ENCODE measurements around the gene MAP7D2.
"Not testable (repeated sequence)": the region's sequence is repeated elsewhere in the genome, so short reads cannot be mapped to it uniquely, and the experiment has no call there.

MAP7D2 gene

DNA sequence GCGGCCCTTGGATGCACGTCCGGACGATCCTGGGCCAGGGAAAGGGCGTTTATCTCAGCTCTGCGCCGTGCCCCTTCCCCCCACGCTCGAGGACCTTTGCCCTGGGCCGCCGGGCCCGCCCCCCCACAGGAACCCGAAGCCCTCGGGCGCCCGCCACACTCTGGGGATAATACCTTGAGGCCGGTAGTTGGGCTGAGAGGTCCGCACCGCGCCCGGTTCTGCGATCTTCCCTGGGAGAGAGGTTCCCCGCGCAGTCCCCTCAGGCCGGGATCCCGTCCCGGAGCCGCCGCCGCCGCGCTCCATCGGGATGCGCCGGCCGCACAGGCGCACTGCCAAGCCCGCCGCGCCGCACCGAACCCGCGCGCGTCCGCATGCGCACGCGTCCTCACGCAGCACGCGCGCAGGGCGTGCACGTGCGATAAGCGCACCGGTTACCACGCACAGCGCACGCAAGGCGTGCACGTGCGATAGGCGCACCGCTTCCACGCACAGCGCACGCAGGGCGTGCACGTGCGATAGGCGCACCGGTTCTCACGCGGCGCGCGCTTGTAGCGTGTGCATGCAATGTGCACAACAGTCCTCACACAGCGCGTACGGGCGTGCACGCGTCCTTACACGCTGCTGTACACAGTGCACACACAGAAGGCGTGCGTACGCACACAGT, at the start of gene MAP7D2:
TSS of gene MAP7D2 (minus strand) at position 331 of the 664 bp plus-strand sequence. CDS start at position 303, 28 bp downstream.
- H3K27ac ChIP-seq (ENCODE audit: low read depth, low read length): no peak within 1 kb of the TSS
- H3K4me3 ChIP-seq (ENCODE audit: low read depth, low read length): peak within 1 kb of the TSS; percentile 56

DNA sequence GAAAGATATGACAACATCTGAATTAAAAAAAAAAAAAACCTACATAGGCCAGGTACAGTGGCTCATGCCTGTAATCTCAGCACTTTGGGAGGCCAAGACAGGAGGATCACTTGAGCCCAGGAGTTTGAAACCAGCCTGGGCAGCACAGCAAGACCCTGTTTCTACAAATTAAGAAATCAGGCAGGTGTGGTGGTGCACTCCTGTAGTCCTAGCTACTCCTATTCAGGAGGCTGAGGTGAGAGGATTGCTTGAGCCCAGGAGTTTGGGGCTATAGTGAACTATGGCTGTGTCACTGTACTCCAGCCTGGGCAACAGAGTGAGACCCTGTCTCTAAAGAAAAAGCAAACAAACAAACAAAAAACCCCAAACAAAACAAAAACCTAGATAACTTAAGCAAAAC, 45.8 kb upstream of the MAP7D2 start:
- H3K9ac ChIP-seq (ENCODE audit: low read depth, low read length); H3K9me3 ChIP-seq (ENCODE audit: control insufficient read depth, insufficient read depth, low read length); H3K27ac ChIP-seq (ENCODE audit: low read depth, low read length); H3K27me3 ChIP-seq (ENCODE audit: control insufficient read depth, insufficient read depth, low read length); H3K4me3 ChIP-seq (ENCODE audit: low read depth, low read length); H3K4me1 ChIP-seq (ENCODE audit: control insufficient read depth, insufficient read depth, low read length): not testable (repeated sequence)
- peaks cover 56% of the 10 kb centered on the region for H3K36me3 ChIP-seq (ENCODE audit: control insufficient read depth, insufficient read depth, low read length)

More for the DNA sequence above, at the start of gene MAP7D2:
- no peak within 1 kb of the TSS for H3K9ac ChIP-seq (ENCODE audit: low read depth, low read length)
- peaks cover 30% of the 10 kb centered on the region for H3K27me3 ChIP-seq (ENCODE audit: control insufficient read depth, insufficient read depth, low read length)
- no peaks in the 10 kb centered on the region for H3K36me3 ChIP-seq (ENCODE audit: control insufficient read depth, insufficient read depth, low read length)
- H3K9me3 ChIP-seq (ENCODE audit: control insufficient read depth, insufficient read depth, low read length): no peaks in the 10 kb centered on the region
- no peaks in the 10 kb centered on the region; the same call in 1 of the 2 replicates for H3K4me1 ChIP-seq (ENCODE audit: control insufficient read depth, insufficient read depth, low read length)

DNA sequence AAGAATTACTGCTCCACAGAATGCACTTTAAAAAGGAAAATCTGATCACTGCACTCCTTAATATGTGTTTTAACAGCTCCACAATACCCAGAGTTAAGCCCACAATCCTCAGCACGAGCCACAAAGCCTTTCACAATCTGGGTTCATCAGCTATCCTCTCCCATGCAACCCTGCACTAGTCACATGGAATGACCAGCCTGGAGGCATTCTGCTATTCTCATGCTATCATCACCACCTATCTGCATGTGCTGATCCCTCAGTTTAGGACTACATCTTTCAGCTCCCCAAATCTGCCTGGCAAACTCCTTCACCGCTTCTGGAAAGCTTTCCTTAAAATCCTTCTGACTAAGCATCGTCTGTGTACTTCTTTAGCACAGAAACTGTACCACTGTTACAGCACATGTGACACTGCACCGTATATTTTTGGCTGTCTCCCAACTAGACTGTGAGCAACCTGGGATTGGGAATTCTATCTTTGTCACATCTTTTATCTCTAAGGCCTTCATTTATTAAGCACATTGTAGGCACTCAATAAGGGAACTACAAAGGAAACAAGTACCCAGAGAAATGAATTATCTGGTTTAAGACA, 43.2 kb upstream of the MAP7D2 start:
- Histone ChIP-seq H3K9ac (ENCODE audit: low read depth, low read length) (no peak overlapping the region), H3K36me3 (ENCODE audit: control insufficient read depth, insufficient read depth, low read length) (peaks cover 57% of the 10 kb centered on the region), H3K9me3 (ENCODE audit: control insufficient read depth, insufficient read depth, low read length) (no peaks in the 10 kb centered on the region), H3K4me3 (ENCODE audit: low read depth, low read length) (no peak overlapping the region), H3K4me1 (ENCODE audit: control insufficient read depth, insufficient read depth, low read length) (no peaks in the 10 kb centered on the region), H3K27ac (ENCODE audit: low read depth, low read length) (no peak overlapping the region), H3K27me3 (ENCODE audit: control insufficient read depth, insufficient read depth, low read length) (no peaks in the 10 kb centered on the region)

DNA sequence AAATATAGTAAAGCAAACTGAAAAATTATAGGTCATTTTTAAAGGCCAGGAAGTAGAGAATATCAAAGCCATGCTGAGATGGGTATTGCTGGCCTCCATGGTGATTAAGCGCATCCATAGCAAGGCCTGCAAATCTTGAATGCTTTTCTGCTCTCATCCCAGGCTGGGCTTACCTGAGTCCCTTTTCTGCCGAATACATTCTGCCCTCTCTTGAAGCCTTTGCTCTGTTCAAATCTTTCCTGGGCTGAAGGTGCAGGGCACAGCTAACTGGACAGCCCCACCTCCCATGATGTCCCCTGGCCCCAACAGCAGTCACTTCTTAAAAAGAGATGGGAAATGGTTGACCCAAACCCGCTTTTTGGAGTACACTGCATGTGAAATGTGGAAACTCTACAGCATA, 35.0 kb upstream of the MAP7D2 start:
- Histone ChIP-seq H3K27ac (ENCODE audit: low read depth, low read length) (no peak overlapping the region), H3K36me3 (ENCODE audit: control insufficient read depth, insufficient read depth, low read length) (peaks cover 36% of the 10 kb centered on the region), H3K27me3 (ENCODE audit: control insufficient read depth, insufficient read depth, low read length) (no peaks in the 10 kb centered on the region), H3K9me3 (ENCODE audit: control insufficient read depth, insufficient read depth, low read length) (no peaks in the 10 kb centered on the region), H3K9ac (ENCODE audit: low read depth, low read length) (no peak overlapping the region), H3K4me3 (ENCODE audit: low read depth, low read length) (no peak overlapping the region), H3K4me1 (ENCODE audit: control insufficient read depth, insufficient read depth, low read length) (no peaks in the 10 kb centered on the region)

DNA sequence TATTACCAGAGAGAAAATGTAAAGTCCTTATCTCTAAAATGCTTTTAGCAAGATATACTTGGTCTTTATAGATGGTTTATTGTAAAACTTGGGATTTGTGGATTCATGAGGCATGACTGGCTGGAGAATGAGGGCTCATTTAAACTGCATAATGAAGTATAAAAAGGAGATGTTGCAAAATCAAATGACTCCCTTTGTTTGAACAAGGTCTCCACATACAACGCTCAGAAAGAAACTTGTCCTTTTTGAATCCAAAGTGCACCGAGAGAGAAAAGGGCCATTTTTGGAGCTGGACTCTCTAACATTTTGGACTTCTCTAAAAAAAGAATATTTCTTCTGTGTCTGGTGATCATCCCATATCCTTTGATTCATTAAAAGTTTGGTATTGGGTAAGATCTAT, 32.6 kb upstream of the MAP7D2 start:
- no peak overlapping the region for H3K4me3 ChIP-seq (ENCODE audit: low read depth, low read length)
- no peak overlapping the region for H3K27ac ChIP-seq (ENCODE audit: low read depth, low read length)
- H3K4me1 ChIP-seq (ENCODE audit: control insufficient read depth, insufficient read depth, low read length): no peaks in the 10 kb centered on the region

DNA sequence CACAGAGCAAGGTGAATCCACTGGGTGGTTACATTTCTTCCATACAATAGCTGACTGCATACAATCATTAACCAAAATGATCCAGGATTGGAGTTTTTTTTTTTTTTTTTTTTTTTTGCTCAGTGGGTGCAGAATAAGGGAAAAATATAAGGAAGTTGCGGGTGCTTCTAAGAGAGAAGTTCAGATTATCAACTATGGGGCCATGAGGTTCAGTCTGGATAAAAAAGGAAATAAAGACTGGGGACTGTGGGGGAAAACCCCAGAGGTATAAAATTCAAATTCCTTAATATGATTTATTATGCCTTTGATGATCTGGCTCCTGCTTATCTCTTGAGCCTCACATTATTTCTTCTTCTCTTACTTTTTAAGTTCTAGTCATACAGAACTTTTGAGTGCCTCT, 30.9 kb upstream of the MAP7D2 start:
- Histone ChIP-seq H3K27ac (ENCODE audit: low read depth, low read length) (no peak overlapping the region), H3K4me3 (ENCODE audit: low read depth, low read length) (no peak overlapping the region), H3K4me1 (ENCODE audit: control insufficient read depth, insufficient read depth, low read length) (no peaks in the 10 kb centered on the region), H3K27me3 (ENCODE audit: control insufficient read depth, insufficient read depth, low read length) (no peaks in the 10 kb centered on the region), H3K36me3 (ENCODE audit: control insufficient read depth, insufficient read depth, low read length) (peaks cover 10% of the 10 kb centered on the region), H3K9me3 (ENCODE audit: control insufficient read depth, insufficient read depth, low read length) (no peaks in the 10 kb centered on the region), H3K9ac (ENCODE audit: low read depth, low read length) (no peak overlapping the region)

More for the DNA sequence above, 32.6 kb upstream of the MAP7D2 start:
- peaks cover 18% of the 10 kb centered on the region for H3K36me3 ChIP-seq (ENCODE audit: control insufficient read depth, insufficient read depth, low read length)
- H3K27me3 ChIP-seq (ENCODE audit: control insufficient read depth, insufficient read depth, low read length): no peaks in the 10 kb centered on the region
- H3K9ac ChIP-seq (ENCODE audit: low read depth, low read length): no peak overlapping the region
- H3K9me3 ChIP-seq (ENCODE audit: control insufficient read depth, insufficient read depth, low read length): no peaks in the 10 kb centered on the region

DNA sequence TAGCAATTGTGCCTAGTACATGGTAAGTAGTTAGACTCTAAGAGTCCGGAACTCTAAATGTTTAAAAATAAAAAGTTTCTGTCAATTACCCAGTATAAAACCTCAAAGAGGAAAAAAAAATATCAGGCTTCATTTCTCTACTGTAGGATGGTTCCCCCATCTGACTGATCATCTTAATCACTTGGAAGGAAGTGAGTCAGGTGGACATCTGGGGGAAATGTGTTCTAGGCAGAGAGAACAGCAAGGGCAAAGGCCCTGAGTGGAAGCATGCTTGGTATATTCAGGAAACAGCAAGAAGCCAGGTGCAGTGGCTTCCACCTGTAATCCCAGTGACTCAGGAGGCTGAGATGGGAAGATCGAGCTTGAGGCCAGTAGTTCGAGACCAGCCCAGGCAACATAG, 27.8 kb upstream of the MAP7D2 start:
- Histone ChIP-seq H3K27me3 (ENCODE audit: control insufficient read depth, insufficient read depth, low read length) (no peaks in the 10 kb centered on the region), H3K9ac (ENCODE audit: low read depth, low read length) (no peak overlapping the region), H3K4me3 (ENCODE audit: low read depth, low read length) (no peak overlapping the region), H3K4me1 (ENCODE audit: control insufficient read depth, insufficient read depth, low read length) (peaks cover 9% of the 10 kb centered on the region), H3K27ac (ENCODE audit: low read depth, low read length) (no peak overlapping the region), H3K9me3 (ENCODE audit: control insufficient read depth, insufficient read depth, low read length) (no peaks in the 10 kb centered on the region), H3K36me3 (ENCODE audit: control insufficient read depth, insufficient read depth, low read length) (peaks cover 11% of the 10 kb centered on the region)

DNA sequence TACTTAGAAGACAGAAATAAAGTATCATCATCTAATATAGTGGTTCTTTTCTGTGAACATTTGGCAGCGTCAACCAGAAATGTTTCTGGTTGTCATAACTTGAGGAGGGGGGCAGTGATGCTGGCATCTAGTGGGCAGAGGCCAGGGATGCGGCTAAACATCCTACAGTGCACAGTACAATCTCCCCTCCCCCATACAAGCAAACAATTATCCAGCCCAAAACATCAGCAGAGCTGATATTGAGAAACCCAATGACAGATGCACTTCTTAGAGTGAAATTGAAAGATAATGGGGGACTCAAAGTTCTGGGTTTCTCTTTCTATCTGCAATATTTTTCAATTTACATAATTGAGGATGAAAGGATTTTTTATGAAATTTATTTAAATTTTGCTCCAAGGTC, 26.9 kb upstream of the MAP7D2 start:
- Histone ChIP-seq H3K9ac (ENCODE audit: low read depth, low read length) (no peak overlapping the region), H3K4me1 (ENCODE audit: control insufficient read depth, insufficient read depth, low read length) (peaks cover 14% of the 10 kb centered on the region), H3K36me3 (ENCODE audit: control insufficient read depth, insufficient read depth, low read length) (peaks cover 20% of the 10 kb centered on the region), H3K9me3 (ENCODE audit: control insufficient read depth, insufficient read depth, low read length) (no peaks in the 10 kb centered on the region), H3K27ac (ENCODE audit: low read depth, low read length) (no peak overlapping the region), H3K27me3 (ENCODE audit: control insufficient read depth, insufficient read depth, low read length) (no peaks in the 10 kb centered on the region), H3K4me3 (ENCODE audit: low read depth, low read length) (no peak overlapping the region)

DNA sequence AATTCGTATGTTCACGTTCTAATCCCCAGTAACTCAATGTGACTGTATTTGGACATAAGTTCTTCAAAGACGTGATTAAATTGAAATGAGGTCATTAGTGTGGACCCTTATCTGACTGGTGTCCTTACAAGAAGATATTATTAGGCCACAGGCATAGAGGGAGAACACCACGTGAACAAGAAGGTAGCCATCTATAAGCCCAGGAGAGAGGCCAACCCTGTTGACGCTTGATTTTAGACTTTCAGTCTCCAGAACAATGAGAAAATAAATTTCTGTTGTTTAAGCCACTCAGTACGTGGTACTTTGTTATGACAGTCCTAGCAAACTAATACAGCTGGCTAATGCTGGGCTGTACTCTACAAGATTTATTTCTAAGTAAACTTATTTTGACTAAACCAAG, 26.4 kb upstream of the MAP7D2 start:
- no peak overlapping the region for H3K9ac ChIP-seq (ENCODE audit: low read depth, low read length)
- H3K9me3 ChIP-seq (ENCODE audit: control insufficient read depth, insufficient read depth, low read length): no peaks in the 10 kb centered on the region
- H3K27ac ChIP-seq (ENCODE audit: low read depth, low read length): no peak overlapping the region
- no peaks in the 10 kb centered on the region for H3K27me3 ChIP-seq (ENCODE audit: control insufficient read depth, insufficient read depth, low read length)
- peaks cover 14% of the 10 kb centered on the region for H3K4me1 ChIP-seq (ENCODE audit: control insufficient read depth, insufficient read depth, low read length)
- no peak overlapping the region for H3K4me3 ChIP-seq (ENCODE audit: low read depth, low read length)
- H3K36me3 ChIP-seq (ENCODE audit: control insufficient read depth, insufficient read depth, low read length): peaks cover 25% of the 10 kb centered on the region

DNA sequence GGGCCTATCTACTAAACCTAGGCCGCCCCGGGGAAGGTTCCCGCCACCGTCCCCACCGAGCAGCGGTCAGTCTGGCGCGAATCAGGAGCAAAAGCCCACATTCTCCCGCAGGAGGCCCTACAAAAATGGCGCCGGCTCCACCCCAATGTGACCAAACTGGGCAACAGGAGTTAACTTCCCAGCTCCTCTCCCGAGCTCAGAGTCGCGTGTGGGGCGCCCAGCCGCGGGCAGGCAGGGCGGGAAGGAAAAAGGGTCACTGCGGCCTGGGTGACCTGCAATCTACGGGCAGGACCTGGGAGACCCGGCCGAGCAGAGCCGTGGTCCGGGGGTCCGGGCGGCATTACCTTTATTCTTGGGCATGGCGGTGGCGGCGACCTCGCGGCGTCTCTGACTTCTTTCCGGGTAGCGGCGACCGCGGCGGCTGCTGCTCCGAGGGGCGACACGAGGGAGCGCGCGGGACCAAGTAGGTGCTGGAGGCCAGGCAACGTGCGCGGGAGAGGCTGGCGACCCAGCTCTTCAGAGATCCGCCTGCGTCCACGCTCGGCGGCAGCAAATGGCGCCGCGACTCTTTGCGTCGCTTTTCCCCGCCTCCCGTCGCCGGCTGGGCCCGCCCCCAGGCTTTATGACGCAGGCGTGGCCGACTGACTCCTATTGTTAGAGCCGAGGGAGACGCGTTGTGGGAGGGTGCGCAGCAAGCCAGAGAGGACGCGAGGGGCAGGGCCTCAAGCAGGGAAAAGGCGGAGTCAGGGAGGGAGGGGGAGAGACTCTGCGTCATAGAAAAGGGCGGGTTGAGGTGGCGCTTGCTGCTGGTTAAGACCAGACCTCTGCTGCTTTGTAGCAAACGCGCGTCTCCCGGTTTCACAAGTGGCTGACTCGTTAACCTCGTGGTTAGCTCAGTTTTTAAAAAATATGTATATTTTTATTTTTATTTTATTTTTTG, 24.8 kb upstream of the MAP7D2 start, which contains the start of gene EIF1AX:
TSS of gene EIF1AX (minus strand) at position 558 of the 940 bp plus-strand sequence. CDS start at position 360, 198 bp downstream.
- peak within 1 kb of the TSS; percentile 78 for H3K27ac ChIP-seq (ENCODE audit: low read depth, low read length)

More for the DNA sequence above, 24.8 kb upstream of the MAP7D2 start, which contains the start of gene EIF1AX:
- H3K36me3 ChIP-seq (ENCODE audit: control insufficient read depth, insufficient read depth, low read length): peaks cover 38% of the 10 kb centered on the region
- H3K27me3 ChIP-seq (ENCODE audit: control insufficient read depth, insufficient read depth, low read length): no peaks in the 10 kb centered on the region
- peak within 1 kb of the TSS; percentile 99 for H3K9ac ChIP-seq (ENCODE audit: low read depth, low read length)
- H3K4me1 ChIP-seq (ENCODE audit: control insufficient read depth, insufficient read depth, low read length): peaks cover 14% of the 10 kb centered on the region
- peak within 1 kb of the TSS; percentile 99 for H3K4me3 ChIP-seq (ENCODE audit: low read depth, low read length)
- no peaks in the 10 kb centered on the region for H3K9me3 ChIP-seq (ENCODE audit: control insufficient read depth, insufficient read depth, low read length)
